ENCODE results near the gene LGR6. TPM values are rescaled to one million over a fixed set of nuclear protein-coding genes. Genes with fewer than 3 reads are reported as not detected.

The LGR6 gene
- total RNA-seq, 1 experiment from 2014 or later, result 0.08 TPM

GRCh38 chr1:202173993-202174392 is 19.6 kb upstream of the LGR6 start:
- no TSS peak for BruUV-seq (replicated peaks)
- in situ Hi-C loops (cut with HindIII; ENCODE audit: low pct_unique_long_range_greater_than_20kb, low sequenced_read_pairs), result no loop called here
- H3K4me3 ChIP-seq (ENCODE audit: low read depth in 2 of 2, low read length in 2 of 2), result no peak overlapping the region
- H3K9me3 ChIP-seq (ENCODE audit: control insufficient read depth, insufficient read depth, low read depth, low read length), result no peaks in the 10 kb centered on the region
- intact Hi-C loops (cut with micrococcal nuclease; ENCODE audit: unreplicated experiment), result no loop called here
- no peaks in the 10 kb centered on the region for H3K27me3 ChIP-seq (ENCODE audit: control insufficient read depth, insufficient read depth, low read length)
- H3K4me1 ChIP-seq (ENCODE audit: control insufficient read depth, insufficient read depth, low read length), result no peaks in the 10 kb centered on the region
- TF ChIP-seq TCF7L2 (IDR thresholded peaks at IDR 0.05; ENCODE audit: low read depth, low read length) (no peak), SIN3A (IDR thresholded peaks at IDR 0.05; ENCODE audit: borderline replicate concordance, insufficient read depth, low read depth, low read length) (no peak), CTCF (IDR thresholded peaks at IDR 0.05) (no peak), REST (IDR thresholded peaks at IDR 0.05; ENCODE audit: insufficient read depth in 1 of 2, low read depth in 2 of 2, low read length in 1 of 2) (no peak), POLR2AphosphoS5 (IDR thresholded peaks at IDR 0.05; ENCODE audit: low read depth, low read length) (no peak)
- no peak for DNase-seq (ENCODE audit: low read depth, low spot score)
- no peak for ATAC-seq
- no peaks in the 10 kb centered on the region for H3K36me3 ChIP-seq (ENCODE audit: control insufficient read depth, insufficient read depth, low read length)
- ChIA-PET CTCF (interaction anchor here (0.6 to 1.0 kb wide), 2 partner anchors 16 to 169 kb away, joined by 3 to 8 read pairs; no protein-coding TSS in a partner anchor), POLR2A (interaction anchor here (0.7 kb wide), 1 partner anchor 522 kb away, joined by 8 read pairs; no protein-coding TSS in a partner anchor)
- no peak overlapping the region for H3K27ac ChIP-seq (ENCODE audit: low read length)

- no peak for TF ChIP-seq TCF7L2 (IDR thresholded peaks at IDR 0.05; ENCODE audit: low read depth, low read length)
- TF ChIP-seq POLR2AphosphoS5 (IDR thresholded peaks at IDR 0.05; ENCODE audit: low read depth, low read length), result no peak
- TF ChIP-seq REST (IDR thresholded peaks at IDR 0.05; ENCODE audit: insufficient read depth in 1 of 2, low read depth in 2 of 2, low read length in 1 of 2), result no peak
- no peak for TF ChIP-seq SIN3A (IDR thresholded peaks at IDR 0.05; ENCODE audit: borderline replicate concordance, insufficient read depth, low read depth, low read length)
- no peak for TF ChIP-seq CTCF (IDR thresholded peaks at IDR 0.05)
- Histone ChIP-seq H3K4me1 (ENCODE audit: control insufficient read depth, insufficient read depth, low read length) (no peaks in the 10 kb centered on the region), H3K4me3 (ENCODE audit: low read depth in 2 of 2, low read length in 2 of 2) (no peak overlapping the region), H3K27ac (ENCODE audit: low read length) (no peak overlapping the region), H3K27me3 (ENCODE audit: control insufficient read depth, insufficient read depth, low read length) (no peaks in the 10 kb centered on the region), H3K9me3 (ENCODE audit: control insufficient read depth, insufficient read depth, low read depth, low read length) (no peaks in the 10 kb centered on the region), H3K36me3 (ENCODE audit: control insufficient read depth, insufficient read depth, low read length) (no peaks in the 10 kb centered on the region)
- intact Hi-C loops (cut with micrococcal nuclease; ENCODE audit: unreplicated experiment) (no loop called here), in situ Hi-C loops (cut with HindIII; ENCODE audit: low pct_unique_long_range_greater_than_20kb, low sequenced_read_pairs) (no loop called here)
- ATAC-seq, result peak; percentile 27; the same call in 1 of the 2 replicates
- no peak for DNase-seq (ENCODE audit: low read depth, low spot score)
- POLR2A ChIA-PET, result interaction anchor here (0.5 kb wide), 1 partner anchor 241 kb away, joined by 3 read pairs; no protein-coding TSS in a partner anchor
- BruUV-seq (replicated peaks), result no TSS peak
- CTCF ChIA-PET, result interaction anchor here (0.6 kb wide), 1 partner anchor 11 kb away, joined by 12 read pairs; no protein-coding TSS in a partner anchor
Measured at GRCh38 chr1:202176949-202177927, 16.4 kb upstream of the LGR6 start.

Measured in Panc1 (cell line).